22Rv1 (cell line): Measurements from ENCODE around the gene CBX6.
"Not testable (repeated sequence)": the region's sequence is repeated elsewhere in the genome, so short reads cannot be mapped to it uniquely, and the experiment has no call there.

Source experiments
- H3K27ac ChIP-seq: fragments of 450-650 bp; 2 replicates; pipeline ENCODE4 v1.5.1; 2017
- CTCF ChIP-seq: fragments of 450-650 bp; IDR thresholded peaks from 2 replicates; pipeline ENCODE4 v1.5.1; 2017; ENCODE audit warnings: mild to moderate bottlenecking
- ZFX ChIP-seq: fragments of 450-650 bp; IDR thresholded peaks from 2 replicates; pipeline ENCODE4 v1.6.1; 2017; ENCODE audit warnings: antibody characterized with exemption, borderline replicate concordance

Gene CBX6

GRCh38 chr22:38858492-38858891, 13.5 kb downstream of the CBX6 start:
- no peak overlapping the region for H3K27ac ChIP-seq
- TF ChIP-seq ZFX (no peak), CTCF (no peak)

DNA sequence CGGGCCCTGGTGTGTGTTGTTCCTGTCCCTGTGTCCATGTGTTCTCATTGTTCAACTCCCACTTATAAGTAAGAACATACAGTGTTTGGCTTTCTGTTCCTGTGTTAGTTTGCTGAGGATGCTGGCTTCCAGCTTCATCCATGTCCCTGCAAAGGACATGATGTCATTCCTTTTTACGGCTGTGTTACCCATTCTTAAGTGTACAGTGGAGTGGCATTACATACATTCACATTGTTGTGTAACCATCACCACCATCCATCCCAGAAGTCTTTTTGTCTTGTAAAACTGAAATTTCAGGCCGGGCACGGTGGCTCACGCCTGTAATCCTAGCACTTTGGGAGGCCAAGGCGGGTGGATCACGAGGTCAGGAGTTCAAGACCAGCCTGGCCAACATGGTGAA, 17.5 kb downstream of the CBX6 start:
- H3K27ac ChIP-seq = not testable (repeated sequence)

- not testable (repeated sequence) for H3K27ac ChIP-seq
Observed at GRCh38 chr22:38853883-38854282, 18.1 kb downstream of the CBX6 start.

GRCh38 chr22:38853196-38853651, 18.8 kb downstream of the CBX6 start:
- TF ChIP-seq ZFX (no peak), CTCF (no peak)
- H3K27ac ChIP-seq = no peak overlapping the region

DNA sequence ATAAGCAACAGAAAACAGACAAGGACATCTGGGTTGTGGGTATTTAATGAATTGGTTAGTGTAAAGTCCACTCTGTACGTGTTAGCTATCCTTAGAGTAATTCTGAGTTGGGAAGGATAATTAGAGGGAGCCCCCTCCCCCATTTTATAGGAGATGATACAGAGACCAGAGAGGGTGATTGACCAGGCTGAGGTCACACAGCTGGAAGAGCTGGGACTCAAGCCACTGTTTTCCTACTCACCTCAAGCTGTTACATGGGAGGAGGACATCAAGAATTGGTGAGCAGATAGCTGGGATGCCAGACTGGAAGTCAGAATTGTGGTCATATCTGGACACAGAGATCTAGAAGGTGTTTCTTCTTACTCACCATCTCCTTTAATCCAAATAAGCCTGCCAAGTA, 19.5 kb downstream of the CBX6 start:
- no peak for TF ChIP-seq CTCF
- no peak for TF ChIP-seq ZFX
- no peak overlapping the region for H3K27ac ChIP-seq

DNA sequence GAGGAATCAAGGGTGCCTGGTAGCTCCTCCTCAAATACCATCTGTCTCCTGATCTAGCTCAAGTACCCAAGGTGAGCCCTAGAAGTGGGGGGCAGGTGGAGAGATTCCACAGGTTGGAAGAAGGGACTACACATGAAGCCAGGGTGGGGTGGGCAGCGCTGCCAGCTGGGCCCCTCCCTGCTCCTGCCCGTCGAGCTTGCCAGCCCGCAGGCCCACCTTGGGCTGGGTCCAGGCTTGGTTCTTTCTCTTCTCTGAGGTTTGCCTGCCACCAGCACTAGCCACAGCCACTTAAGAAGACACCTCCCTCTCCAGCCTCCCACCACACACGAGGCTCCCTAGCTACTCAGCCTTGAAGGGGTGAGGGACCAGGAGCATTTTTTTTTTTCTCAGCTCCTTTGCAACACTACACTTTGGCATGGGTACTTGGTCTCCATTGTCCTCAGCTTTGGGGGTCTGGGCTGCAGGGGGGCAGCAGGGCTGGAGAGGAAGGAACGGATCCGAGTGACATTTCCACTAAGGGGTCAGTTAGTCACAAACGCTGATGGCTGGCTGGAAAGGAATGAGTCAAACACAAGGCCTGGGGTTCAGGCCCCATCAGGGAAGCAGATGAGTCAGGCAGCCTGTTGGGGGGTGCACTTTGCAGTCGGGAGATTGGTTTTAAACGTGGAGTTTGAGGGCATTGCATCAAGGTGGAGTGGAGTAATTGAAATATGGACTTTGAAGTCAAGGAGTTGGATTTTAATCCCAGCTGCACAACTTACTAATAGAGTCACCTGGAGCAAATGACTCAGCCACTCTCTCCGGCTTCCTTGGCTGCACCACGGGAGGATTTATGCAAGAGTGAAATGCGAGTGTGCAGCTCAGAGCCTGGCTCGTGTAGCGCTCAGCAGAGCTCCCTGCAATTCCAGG, 20.8 kb downstream of the CBX6 start:
- no peak overlapping the region for H3K27ac ChIP-seq
- no peak for TF ChIP-seq CTCF
- no peak for TF ChIP-seq ZFX

DNA sequence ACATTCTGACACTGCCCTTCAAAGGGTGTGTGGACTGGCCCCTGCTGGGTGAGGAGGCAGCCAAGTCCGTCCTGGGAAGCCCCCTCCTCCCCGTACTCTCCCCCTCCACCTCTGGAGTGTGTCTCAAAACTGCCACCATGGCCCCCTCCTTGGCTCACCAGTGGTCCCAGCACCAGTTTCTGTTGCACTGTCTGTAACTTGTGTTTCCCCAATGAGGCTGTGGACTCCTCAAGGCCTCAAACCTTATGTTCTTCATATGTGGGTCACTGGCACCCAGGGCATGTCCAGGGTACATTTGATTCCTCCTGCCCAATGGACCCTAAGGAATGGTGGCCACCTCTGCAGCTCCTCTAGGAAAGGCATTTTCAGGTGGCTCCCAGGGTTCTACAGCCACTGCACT, 21.6 kb downstream of the CBX6 start:
- no peak overlapping the region for H3K27ac ChIP-seq
- TF ChIP-seq ZFX (no peak), CTCF (no peak)

DNA sequence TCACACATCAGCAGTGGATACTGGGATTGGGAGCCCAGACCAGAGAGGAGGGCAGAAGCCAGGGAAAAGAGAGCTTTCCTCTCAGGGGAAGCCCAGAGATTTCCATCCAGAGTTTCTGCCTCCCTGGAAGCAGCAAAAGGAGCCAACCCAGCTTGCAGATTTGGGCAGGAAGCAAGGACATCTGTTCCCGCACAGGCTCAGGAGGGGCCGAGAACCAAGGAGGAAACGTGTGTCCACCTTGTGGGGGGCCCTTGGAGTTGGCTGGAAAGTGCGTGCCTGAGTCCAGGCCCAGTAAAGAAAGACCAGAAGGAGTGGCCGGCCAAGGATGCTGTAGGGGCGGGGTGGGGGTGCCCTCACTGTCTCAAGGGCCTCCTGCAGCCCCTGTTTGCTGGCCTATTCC, 22.2 kb downstream of the CBX6 start:
- TF ChIP-seq ZFX = no peak
- no peak for TF ChIP-seq CTCF

More for the DNA sequence above, 22.2 kb downstream of the CBX6 start:
- no peak overlapping the region for H3K27ac ChIP-seq
